Measurements from ENCODE around the gene COX6B1.

Gene COX6B1

DNA sequence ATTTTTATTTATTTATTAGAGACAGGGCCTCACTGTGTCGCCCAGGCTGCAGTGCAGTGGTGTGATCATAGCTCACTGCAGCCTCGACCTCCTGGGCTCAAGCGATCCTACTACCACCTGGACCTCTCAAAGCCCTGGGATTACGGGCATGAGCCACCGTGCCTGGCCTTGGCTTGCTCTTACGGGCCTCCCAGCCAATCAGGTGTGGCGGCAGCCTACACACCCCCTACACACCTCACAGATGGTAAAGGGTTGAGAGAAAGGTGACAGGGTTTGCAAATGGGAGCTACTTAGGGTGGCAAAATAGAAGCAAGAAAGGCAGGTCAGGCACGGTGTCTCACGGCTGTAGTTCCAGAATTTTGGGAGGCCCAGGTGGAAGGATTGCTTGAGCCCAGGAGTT is 55.2 kb downstream of the COX6B1 start:
- Histone ChIP-seq H3K27ac (replicated peaks) (no peak overlapping the region), H3K27me3 (ENCODE audit: insufficient read depth, poor library complexity, severe bottlenecking) (no peaks in the 10 kb centered on the region), H3K4me3 (replicated peaks; ENCODE audit: insufficient read depth, low read length) (no peak overlapping the region)
- TF ChIP-seq SPI1 (IDR thresholded peaks at IDR 0.05; ENCODE audit: borderline replicate concordance, low read depth) (no peak), POLR2AphosphoS5 (IDR thresholded peaks at IDR 0.05; ENCODE audit: low read depth) (no peak), GABPA (IDR thresholded peaks at IDR 0.05; ENCODE audit: low read depth) (no peak)
- TF ChIP-seq, protein P1, sequence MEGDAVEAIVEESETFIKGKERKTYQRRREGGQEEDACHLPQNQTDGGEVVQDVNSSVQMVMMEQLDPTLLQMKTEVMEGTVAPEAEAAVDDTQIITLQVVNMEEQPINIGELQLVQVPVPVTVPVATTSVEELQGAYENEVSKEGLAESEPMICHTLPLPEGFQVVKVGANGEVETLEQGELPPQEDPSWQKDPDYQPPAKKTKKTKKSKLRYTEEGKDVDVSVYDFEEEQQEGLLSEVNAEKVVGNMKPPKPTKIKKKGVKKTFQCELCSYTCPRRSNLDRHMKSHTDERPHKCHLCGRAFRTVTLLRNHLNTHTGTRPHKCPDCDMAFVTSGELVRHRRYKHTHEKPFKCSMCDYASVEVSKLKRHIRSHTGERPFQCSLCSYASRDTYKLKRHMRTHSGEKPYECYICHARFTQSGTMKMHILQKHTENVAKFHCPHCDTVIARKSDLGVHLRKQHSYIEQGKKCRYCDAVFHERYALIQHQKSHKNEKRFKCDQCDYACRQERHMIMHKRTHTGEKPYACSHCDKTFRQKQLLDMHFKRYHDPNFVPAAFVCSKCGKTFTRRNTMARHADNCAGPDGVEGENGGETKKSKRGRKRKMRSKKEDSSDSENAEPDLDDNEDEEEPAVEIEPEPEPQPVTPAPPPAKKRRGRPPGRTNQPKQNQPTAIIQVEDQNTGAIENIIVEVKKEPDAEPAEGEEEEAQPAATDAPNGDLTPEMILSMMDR (IDR thresholded peaks at IDR 0.05; ENCODE audit: insufficient read depth, low read length), result no peak
- TF ChIP-seq, protein P2, sequence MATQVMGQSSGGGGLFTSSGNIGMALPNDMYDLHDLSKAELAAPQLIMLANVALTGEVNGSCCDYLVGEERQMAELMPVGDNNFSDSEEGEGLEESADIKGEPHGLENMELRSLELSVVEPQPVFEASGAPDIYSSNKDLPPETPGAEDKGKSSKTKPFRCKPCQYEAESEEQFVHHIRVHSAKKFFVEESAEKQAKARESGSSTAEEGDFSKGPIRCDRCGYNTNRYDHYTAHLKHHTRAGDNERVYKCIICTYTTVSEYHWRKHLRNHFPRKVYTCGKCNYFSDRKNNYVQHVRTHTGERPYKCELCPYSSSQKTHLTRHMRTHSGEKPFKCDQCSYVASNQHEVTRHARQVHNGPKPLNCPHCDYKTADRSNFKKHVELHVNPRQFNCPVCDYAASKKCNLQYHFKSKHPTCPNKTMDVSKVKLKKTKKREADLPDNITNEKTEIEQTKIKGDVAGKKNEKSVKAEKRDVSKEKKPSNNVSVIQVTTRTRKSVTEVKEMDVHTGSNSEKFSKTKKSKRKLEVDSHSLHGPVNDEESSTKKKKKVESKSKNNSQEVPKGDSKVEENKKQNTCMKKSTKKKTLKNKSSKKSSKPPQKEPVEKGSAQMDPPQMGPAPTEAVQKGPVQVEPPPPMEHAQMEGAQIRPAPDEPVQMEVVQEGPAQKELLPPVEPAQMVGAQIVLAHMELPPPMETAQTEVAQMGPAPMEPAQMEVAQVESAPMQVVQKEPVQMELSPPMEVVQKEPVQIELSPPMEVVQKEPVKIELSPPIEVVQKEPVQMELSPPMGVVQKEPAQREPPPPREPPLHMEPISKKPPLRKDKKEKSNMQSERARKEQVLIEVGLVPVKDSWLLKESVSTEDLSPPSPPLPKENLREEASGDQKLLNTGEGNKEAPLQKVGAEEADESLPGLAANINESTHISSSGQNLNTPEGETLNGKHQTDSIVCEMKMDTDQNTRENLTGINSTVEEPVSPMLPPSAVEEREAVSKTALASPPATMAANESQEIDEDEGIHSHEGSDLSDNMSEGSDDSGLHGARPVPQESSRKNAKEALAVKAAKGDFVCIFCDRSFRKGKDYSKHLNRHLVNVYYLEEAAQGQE (IDR thresholded peaks at IDR 0.05; ENCODE audit: insufficient replicate concordance, low read depth), result no peak
- DNase-seq (ENCODE audit: low read depth in 1 of 2, low spot score in 1 of 2), result no peak

DNA sequence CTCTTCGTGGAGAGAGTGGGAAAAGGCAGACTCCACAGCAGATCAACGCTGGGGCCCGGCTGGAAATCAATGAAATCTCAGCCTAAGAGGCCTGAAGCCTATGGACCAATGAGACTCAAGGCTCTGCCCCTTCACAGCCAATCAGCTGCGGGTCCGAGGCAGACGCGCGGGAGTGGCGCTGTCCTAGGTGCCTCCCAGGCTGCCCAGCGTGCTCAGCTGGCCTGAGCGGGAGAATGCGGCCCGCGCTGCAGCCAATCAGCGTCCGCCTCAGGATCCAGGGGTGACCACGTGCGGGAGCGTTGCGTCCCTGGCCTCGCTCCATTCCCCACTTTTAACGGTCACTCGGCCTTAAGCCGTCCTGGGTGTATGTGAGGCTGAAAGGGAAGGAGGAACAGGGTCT is 56.1 kb downstream of the COX6B1 start, which contains the start of gene ZBTB32:
ZBTB32 (plus strand) TSS at position 341 of the 400 bp plus-strand sequence. CDS start 10,069 bp downstream, outside the sequence.
- no peak for DNase-seq (ENCODE audit: low read depth in 1 of 2, low spot score in 1 of 2)
- H3K27ac ChIP-seq (replicated peaks), result no peak within 1 kb of the TSS

More for the DNA sequence above, 56.1 kb downstream of the COX6B1 start, which contains the start of gene ZBTB32:
- Histone ChIP-seq H3K4me3 (replicated peaks; ENCODE audit: insufficient read depth, low read length) (no peak within 1 kb of the TSS), H3K27me3 (ENCODE audit: insufficient read depth, poor library complexity, severe bottlenecking) (no peaks in the 10 kb centered on the region)
- no peak for TF ChIP-seq POLR2AphosphoS5 (IDR thresholded peaks at IDR 0.05; ENCODE audit: low read depth)
- TF ChIP-seq, protein P2 (IDR thresholded peaks at IDR 0.05; ENCODE audit: insufficient replicate concordance, low read depth), result peak; percentile 90
